Measurements from ENCODE around the gene DCLK1.
"Not testable (repeated sequence)": the region's sequence is repeated elsewhere in the genome, so short reads cannot be mapped to it uniquely, and the experiment has no call there.

Gene DCLK1

DNA sequence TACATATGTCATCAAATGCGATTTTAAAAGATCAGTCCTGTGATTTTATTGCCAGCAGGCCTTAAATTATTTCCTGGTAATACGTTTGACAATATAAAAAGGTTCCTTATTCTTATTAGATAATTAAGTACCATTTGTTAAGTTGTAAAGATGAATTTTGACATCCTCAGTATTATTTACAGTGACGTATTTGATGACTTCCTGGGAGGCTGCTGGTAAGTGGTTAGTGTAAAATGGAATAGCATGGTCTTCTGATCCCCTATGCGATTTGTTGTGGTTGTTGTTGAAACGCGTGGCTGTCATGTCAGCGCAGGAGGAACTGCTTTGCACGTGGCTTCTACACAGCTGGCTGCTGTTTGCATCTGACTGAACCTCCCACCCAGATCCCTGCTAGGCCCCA lies 99.7 kb downstream of the DCLK1 start:
- DNase-seq, result peak in 1 of 3 experiments; percentile 9

DNA sequence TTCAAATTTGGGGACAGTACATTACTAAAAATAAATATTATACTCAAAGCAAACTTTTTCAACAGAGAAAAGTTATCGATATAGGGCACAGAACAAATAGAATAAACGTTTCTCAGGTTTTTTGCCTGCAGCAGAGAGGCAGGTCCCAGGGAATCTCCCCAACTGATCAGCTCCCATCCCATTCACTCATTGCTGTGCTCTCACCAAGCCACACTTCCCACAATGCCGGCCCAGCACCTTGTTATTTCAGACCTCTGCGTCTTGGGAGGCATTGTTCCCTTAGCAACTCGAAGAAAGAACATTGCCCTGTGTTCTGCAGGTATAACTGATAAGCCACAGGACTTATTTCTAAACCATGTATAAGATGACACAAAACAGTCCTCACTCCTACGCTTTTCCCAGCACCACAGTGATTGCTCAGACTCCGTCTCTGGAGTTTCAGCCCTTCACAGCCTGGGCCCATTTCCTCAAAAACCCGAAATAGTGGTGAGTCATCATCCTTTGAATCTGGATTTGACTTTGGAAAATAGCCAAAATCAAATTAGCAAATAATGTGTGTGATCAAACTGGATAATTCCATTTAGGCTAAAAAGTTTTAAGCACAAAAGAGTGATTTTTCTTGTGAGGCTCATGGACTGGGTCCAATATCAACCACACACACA lies 100.4 kb downstream of the DCLK1 start:
- no peak for DNase-seq

GRCh38 chr13:36029166-36029565 lies 102.0 kb downstream of the DCLK1 start:
- DNase-seq, result peak in 1 of 3 experiments; percentile 7

DNA sequence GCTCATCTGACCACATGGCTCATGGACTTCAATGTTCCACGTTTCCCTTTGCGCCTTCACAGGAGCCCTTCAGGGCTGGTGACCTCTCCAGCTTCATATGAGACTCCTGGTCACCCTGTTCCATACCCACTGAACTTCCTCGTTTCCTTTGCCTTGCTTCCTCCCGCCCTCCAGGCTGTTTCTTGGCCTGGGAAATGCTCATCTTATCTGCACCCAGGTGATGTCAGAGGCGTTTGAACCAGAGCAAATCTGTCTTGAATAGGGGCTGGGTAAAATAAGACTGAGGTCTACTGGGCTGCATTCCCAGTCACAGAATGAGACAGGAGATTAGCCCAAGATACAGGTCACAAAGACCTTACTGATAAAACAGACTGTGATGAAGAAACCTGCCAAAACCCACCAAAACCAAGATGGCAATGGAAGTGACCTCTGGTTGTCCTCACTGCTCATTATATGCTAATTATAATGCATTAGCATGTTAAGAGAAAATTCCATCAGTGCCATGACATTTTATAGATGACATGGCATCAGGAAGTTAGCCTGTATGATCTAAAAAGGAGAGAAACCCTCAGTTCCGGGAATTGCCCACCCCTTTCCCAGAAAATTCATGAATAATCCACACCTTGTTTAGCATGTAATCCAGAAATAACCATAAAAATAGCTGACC lies 102.7 kb downstream of the DCLK1 start:
- no peak for DNase-seq

DNA sequence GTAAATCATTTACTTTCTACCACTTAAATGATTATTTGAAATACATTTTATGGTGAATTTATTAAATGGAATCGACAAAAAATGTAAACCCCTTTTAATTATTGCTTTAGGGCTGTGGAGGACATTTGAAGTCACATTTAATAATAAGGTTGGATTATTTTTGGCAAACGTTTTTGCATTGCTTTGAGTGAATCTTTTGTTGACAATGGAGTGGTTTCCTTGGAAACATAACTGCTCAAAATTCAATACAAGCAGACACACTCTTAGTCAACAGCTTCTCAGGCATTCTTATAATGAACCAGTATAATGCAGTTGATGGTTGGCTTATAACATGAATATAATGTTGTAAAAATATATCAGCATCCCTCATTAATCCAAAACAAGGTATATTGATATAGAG lies 104.7 kb downstream of the DCLK1 start:
- peak in 1 of 3 experiments; percentile 50 for DNase-seq

GRCh38 chr13:36014763-36015162 lies 116.4 kb downstream of the DCLK1 start:
- DNase-seq, result no peak

DNA sequence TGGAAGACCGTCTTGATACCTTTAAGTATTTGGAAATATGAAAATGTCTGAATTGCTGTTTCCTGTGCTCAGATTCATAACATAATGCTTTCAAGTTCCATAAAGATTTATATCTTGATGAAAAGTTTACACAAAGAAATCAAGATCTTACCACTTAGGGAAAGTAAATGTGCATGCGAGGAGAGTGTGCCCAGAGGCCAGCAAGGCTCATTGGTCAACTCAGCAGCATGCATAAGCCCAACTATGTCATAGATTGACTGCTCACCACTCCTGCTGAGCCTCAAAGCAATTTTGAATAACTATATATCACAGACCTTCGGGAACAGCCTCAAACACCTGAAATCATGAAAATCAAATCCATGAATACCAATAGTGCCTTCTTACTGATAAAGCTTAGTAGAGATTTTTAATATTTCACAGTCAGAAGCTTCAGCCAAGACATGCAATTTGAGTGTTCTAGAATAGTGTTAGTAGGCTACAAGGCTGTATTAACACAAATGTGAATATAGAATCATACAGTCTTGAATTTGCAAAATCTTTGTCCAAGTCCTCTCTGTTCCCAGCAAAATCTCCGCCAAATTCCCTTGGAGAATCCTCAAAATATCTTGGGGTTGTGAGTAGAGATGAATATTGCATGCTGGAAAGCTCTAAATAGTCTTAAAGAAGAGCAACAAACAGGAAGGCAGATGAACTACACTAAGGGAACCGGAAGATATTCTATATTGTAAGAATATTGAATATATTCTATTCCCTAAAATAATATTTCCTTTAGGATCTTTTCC lies 124.1 kb downstream of the DCLK1 start:
- no peak for DNase-seq

- DNase-seq, result peak in 1 of 3 experiments; percentile 26
These were observed 124.8 kb downstream of the DCLK1 start for GRCh38 chr13:36006347-36006746.

DNA sequence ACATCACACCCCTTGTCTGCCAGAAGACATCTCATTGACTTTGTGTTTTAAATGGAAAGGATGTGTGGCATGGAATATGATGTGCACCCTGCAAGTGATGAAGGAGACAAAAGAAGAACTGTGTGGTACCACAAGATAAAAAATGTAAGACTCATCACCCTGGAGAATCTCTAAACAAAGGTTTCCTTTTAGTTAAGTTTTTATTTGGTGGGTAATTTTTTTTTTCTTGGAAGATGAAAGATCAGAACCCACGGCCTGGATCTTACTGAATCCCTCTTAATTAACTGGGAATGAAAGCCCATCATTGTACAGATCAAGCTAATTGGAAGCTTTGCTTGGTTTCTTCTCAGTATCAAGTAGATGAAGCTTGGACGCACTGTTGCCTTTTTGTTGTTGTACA lies 129.6 kb downstream of the DCLK1 start:
- DNase-seq, result no peak

GRCh38 chr13:36000028-36000427 lies 131.2 kb downstream of the DCLK1 start:
- no peak for DNase-seq

- DNase-seq, result no peak
These were observed 134.8 kb downstream of the DCLK1 start for GRCh38 chr13:35996360-35996759.

- peak in 1 of 3 experiments; percentile 17 for DNase-seq
These were observed 136.0 kb downstream of the DCLK1 start for GRCh38 chr13:35995136-35995535.

- peak in 2 of 3 experiments; percentile 17 to 62 for DNase-seq
These were observed 136.8 kb downstream of the DCLK1 start for GRCh38 chr13:35994131-35994966.

DNA sequence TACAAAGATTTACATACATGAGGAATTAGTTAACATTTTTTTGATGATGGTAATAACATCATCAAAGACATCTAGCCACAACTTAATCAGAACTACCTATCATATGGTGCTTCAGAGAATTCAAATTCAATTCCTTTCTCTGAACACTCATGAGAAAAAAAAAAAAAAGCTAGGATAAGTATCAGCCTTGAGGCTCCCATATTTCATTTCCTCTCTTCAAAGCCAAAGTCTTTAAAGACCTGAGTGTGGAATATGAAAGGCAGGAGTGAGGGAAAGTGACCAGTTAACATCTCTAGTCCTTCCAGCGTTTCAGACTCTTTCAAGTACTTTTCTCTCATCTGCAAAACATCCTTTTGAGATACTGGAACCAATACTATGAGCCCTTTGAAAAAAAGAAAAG lies 137.5 kb downstream of the DCLK1 start:
- DNase-seq, result no peak

DNA sequence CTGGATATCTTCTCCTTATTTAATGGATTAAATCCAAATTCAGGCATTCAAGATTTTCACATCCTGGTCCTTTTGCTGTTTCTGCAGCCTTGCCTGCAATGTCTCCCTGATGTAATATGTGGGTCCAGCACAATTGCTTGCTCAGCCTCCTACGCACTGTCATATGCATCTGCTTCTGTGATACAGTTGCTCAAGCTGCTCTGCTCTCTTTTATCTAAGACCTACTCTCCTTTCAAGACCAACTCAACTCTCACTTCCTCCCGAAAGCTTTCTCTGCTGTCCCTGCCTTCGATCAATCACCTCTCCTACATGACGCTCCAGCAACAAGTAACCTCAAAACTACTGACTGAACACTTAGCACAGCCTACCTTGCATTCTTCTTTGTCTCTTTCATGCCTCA lies 138.2 kb downstream of the DCLK1 start:
- DNase-seq, result no peak

DNA sequence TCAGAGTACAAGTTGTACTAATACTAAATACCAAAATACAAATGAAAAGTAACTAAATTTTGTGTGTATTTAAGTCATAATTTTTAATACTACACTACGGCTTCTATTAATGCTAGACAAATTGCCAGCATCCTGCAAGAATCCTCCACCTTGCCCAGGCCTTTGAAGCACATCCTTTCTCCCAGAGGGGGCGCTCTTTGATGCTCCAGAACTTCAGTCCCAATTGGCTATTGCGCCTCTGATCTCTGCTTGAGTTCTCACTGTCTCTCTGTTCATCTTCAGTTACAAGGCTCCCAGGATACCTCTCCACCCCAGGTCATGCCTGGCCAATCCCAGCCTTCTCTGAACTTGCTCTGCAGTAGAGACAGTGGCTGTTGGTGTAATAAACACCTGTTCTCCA lies 141.0 kb downstream of the DCLK1 start:
- no peak for DNase-seq

GRCh38 chr13:35988648-35989081 lies 142.5 kb downstream of the DCLK1 start:
- no peak for DNase-seq

- no peak for DNase-seq
These were observed 143.3 kb downstream of the DCLK1 start for GRCh38 chr13:35987572-35988513.

DNA sequence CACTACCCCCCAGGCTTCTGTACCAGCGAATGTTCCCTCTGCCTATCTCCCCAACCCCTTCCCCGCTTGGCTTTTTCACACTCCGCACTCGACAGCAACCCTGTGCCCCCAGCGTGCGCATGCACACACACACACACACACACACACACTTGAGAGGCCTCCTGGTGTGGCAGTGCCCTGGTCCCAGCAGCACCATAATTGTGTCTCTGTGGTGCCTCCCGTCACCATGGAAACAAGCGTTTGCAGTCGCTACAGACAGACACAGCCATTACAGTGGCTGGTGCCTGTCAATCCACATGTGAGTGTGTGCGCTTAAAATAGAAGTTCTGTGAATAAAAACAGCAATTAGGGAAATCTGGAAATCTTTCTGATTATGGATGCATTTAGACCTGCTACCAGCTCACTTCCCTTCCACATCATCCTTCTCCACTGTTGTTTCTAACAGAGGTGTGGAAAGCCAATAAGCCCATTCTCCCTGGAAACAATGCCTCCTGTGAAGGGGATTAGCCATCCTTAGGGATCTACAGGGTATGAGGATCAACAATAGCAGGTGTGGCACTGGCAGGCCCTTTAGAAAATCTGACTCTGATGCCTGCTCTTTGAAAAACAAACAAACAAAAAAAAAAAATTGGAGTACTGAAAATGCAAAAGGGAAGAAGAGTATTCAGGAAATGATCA lies 146.3 kb downstream of the DCLK1 start:
- peak; percentile 73 to 98 (median 87) for DNase-seq

GRCh38 chr13:35984287-35984686 lies 146.9 kb downstream of the DCLK1 start:
- DNase-seq, result peak in 2 of 3 experiments; percentile 49 to 72

GRCh38 chr13:35983703-35984102 lies 147.5 kb downstream of the DCLK1 start:
- DNase-seq, result not testable (repeated sequence)
